Karpas-422 (cell line): ENCODE measurements around the gene FAM163B. TPM values are rescaled to one million over a fixed set of nuclear protein-coding genes. Genes with fewer than 3 reads are reported as not detected.

Experiments
- DNase-seq: peaks from one replicate; pipeline ENCODE4 v3.0.0-alpha.2; 2015
- H2AFZ ChIP-seq: fragments of 200-600 bp; sonication (generic); 2 replicates; pipeline ENCODE4 v1.6.1; 2014; ENCODE audit warnings: antibody characterized with exemption, low read length, mixed read lengths
- H3K27ac ChIP-seq: fragments of 200-600 bp; sonication (generic); 2 replicates; pipeline ENCODE4 v1.5.1; 2014; ENCODE audit warnings: mild to moderate bottlenecking, low read length, moderate library complexity
- H3K27me3 ChIP-seq: fragments of 200-600 bp; sonication (generic); 2 replicates; pipeline ENCODE4 v1.6.1; 2014; ENCODE audit warnings: low read length, mixed read lengths
- H3K36me3 ChIP-seq: fragments of 200-600 bp; sonication (generic); 2 replicates; pipeline ENCODE4 v1.6.1; 2014; ENCODE audit warnings: low read length, mixed read lengths; ENCODE audit not compliant: insufficient read depth
- H3K4me1 ChIP-seq: fragments of 200-600 bp; sonication (generic); 2 replicates; pipeline ENCODE4 v1.6.1; 2014; ENCODE audit warnings: mild to moderate bottlenecking, low read length, mixed read lengths
- H3K4me2 ChIP-seq: fragments of 200-600 bp; sonication (generic); 2 replicates; pipeline ENCODE4 v1.6.1; 2014; ENCODE audit warnings: low read length, low read depth, mild to moderate bottlenecking; ENCODE audit not compliant: poor library complexity, severe bottlenecking
- H3K4me3 ChIP-seq: fragments of 200-600 bp; sonication (generic); 2 replicates; pipeline ENCODE4 v1.5.1; 2014; ENCODE audit warnings: mild to moderate bottlenecking, antibody characterized with exemption, low read length, mixed read lengths
- H3K79me2 ChIP-seq: fragments of 200-600 bp; sonication (generic); 2 replicates; pipeline ENCODE4 v1.6.1; 2014; ENCODE audit warnings: mild to moderate bottlenecking, low read length, mixed read lengths
- H3K9ac ChIP-seq: fragments of 200-600 bp; sonication (generic); 2 replicates; pipeline ENCODE4 v1.6.0; 2014; ENCODE audit warnings: low read length
- H3K9me2 ChIP-seq: fragments of 200-600 bp; sonication (generic), shearing (Covaris generic); replicated peaks from 2 replicates; pipeline ENCODE4 v1.6.0; 2014; ENCODE audit warnings: mild to moderate bottlenecking, low read length, moderate library complexity; ENCODE audit not compliant: insufficient read depth
- H3K9me3 ChIP-seq: fragments of 300-700, 200-600 bp; sonication (generic); 2 replicates; pipeline ENCODE4 v1.6.1; 2014; ENCODE audit warnings: low read length, mixed read lengths
- H4K20me1 ChIP-seq: fragments of 200-600 bp; sonication (generic); 2 replicates; pipeline ENCODE4 v1.6.1; 2014; ENCODE audit warnings: mild to moderate bottlenecking, antibody characterized with exemption, low read length, low read depth; ENCODE audit not compliant: insufficient read depth
- total RNA-seq: library from RNA; depleted of rRNA; stranded (reverse); fragments of >200 nt; shearing (Covaris generic); gene quantifications from 2 replicates; pipeline ENCODE4 v1.2.3, GENCODE V29; 2014; ENCODE audit warnings: low replicate concordance

FAM163B gene
- total RNA-seq, 1 experiment from 2014 or later = not detected

- Histone ChIP-seq H3K4me3 (no peak overlapping the region), H3K79me2 (no peaks in the 10 kb centered on the region), H3K4me1 (no peaks in the 10 kb centered on the region), H4K20me1 (no peaks in the 10 kb centered on the region), H3K27me3 (no peaks in the 10 kb centered on the region), H3K36me3 (no peaks in the 10 kb centered on the region), H3K9me2 (no peaks in the 10 kb centered on the region), H2AFZ (no peak overlapping the region), H3K4me2 (no peak overlapping the region), H3K27ac (no peak overlapping the region), H3K9me3 (peaks cover 6% of the 10 kb centered on the region; the same call in 1 of the 2 replicates), H3K9ac (no peak overlapping the region)
- no peak for DNase-seq
Measured at GRCh38 chr9:133583586-133583985, 25.6 kb downstream of the FAM163B start.

DNA sequence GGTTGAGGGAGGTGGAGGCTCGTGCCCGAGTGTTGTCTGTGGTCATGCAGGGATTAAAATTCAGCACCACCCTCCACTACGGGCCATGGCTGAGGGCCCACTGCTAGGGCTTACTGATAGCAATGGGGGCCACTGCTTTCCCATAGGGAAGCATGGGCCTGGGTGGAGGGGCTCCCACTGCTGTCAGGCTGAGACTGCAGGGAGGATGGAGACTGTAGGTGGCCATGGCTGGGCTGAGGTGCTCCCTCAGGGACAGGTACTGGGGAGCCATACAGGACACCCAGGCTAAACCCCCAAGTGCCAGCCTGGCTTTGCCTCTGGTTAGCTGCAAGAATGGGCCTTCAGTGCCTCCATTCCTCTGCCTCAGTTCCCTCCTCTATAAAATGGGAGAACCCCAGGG lies 26.1 kb downstream of the FAM163B start:
- DNase-seq = no peak
- Histone ChIP-seq H3K79me2 (no peaks in the 10 kb centered on the region), H3K4me3 (no peak overlapping the region), H3K4me1 (no peaks in the 10 kb centered on the region), H3K9me2 (no peaks in the 10 kb centered on the region), H2AFZ (no peak overlapping the region), H3K36me3 (no peaks in the 10 kb centered on the region), H3K4me2 (no peak overlapping the region), H3K27me3 (no peaks in the 10 kb centered on the region), H3K9me3 (peaks cover under 1% of the 10 kb centered on the region; the same call in 1 of the 2 replicates), H4K20me1 (no peaks in the 10 kb centered on the region), H3K27ac (no peak overlapping the region), H3K9ac (no peak overlapping the region)

GRCh38 chr9:133582501-133583045 lies 26.6 kb downstream of the FAM163B start:
- H3K9ac ChIP-seq = no peak overlapping the region
- no peak overlapping the region for H3K4me3 ChIP-seq
- no peak for DNase-seq
- H2AFZ ChIP-seq = no peak overlapping the region
- no peaks in the 10 kb centered on the region for H3K9me3 ChIP-seq
- no peak overlapping the region for H3K27ac ChIP-seq
- no peaks in the 10 kb centered on the region for H3K9me2 ChIP-seq
- H3K4me1 ChIP-seq = no peaks in the 10 kb centered on the region
- H3K36me3 ChIP-seq = no peaks in the 10 kb centered on the region
- H3K27me3 ChIP-seq = no peaks in the 10 kb centered on the region
- no peaks in the 10 kb centered on the region for H3K79me2 ChIP-seq
- H3K4me2 ChIP-seq = no peak overlapping the region
- H4K20me1 ChIP-seq = no peaks in the 10 kb centered on the region

DNA sequence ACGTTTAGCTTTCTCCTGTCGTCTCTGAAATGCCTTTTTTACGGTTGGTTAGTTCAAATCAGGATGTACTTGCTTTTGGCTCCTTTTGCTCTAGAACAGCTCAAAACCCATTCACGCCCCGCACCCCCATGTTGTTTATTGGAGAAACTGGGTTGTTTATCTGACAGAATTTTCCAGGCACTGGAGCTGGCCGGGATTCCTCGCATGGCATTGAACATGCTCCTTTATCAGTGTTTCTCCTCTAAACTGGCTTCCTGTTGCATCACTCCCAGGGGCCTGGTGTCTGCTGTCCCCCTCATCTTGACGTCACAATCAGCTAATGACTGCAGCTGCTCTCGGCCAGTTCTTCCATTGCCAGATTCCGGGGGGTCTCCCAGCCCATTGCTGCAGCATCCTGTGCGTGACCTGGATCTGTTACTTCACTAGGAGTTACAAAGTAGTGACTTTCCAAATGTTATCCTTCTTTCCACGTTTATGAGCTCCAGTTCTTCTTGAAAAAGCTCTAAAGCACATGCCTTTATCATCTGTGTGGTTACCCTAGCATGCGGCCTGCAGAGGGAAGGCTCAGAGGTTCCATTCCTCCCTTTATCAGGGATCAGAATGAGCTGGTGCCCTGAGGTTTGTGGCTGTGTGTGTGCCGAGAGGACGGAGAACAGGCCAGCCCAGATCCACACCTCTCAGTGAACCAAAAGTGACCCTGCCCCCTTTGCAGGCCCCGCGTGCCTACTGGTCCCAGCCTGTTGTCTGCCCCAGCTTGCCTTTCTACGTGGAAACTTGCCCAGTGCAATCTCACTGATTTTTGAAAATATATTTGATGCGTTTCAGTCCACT lies 27.5 kb downstream of the FAM163B start:
- Histone ChIP-seq H3K9me2 (no peaks in the 10 kb centered on the region), H3K4me1 (no peaks in the 10 kb centered on the region), H3K9ac (no peak overlapping the region), H3K27me3 (no peaks in the 10 kb centered on the region), H3K4me3 (no peak overlapping the region), H3K27ac (no peak overlapping the region), H3K79me2 (no peaks in the 10 kb centered on the region), H2AFZ (no peak overlapping the region), H3K36me3 (no peaks in the 10 kb centered on the region), H3K4me2 (no peak overlapping the region), H3K9me3 (no peaks in the 10 kb centered on the region), H4K20me1 (no peaks in the 10 kb centered on the region)
- DNase-seq = no peak

GRCh38 chr9:133581011-133581410 lies 28.2 kb downstream of the FAM163B start:
- Histone ChIP-seq H3K27ac (no peak overlapping the region), H2AFZ (no peak overlapping the region), H3K4me3 (no peak overlapping the region), H3K79me2 (no peaks in the 10 kb centered on the region), H3K27me3 (no peaks in the 10 kb centered on the region), H3K4me2 (no peak overlapping the region), H3K4me1 (no peaks in the 10 kb centered on the region), H3K9me2 (no peaks in the 10 kb centered on the region), H3K36me3 (no peaks in the 10 kb centered on the region), H3K9me3 (no peaks in the 10 kb centered on the region), H4K20me1 (no peaks in the 10 kb centered on the region), H3K9ac (no peak overlapping the region)
- DNase-seq = no peak

DNA sequence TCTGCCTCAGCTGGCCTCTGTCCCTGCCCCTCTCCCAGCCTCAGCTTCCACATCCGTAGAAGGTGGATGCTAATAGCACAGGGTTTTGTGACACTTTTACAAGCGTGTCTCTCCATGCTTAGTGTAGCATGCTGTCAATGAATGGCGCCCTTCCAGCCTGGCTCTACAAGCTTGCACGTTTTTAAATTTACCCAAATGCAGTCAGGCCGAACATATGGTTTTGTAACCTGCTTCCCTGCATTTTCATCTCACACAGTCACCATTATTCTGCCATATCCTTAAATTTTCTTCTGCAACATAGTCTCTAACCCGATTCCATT lies 28.8 kb downstream of the FAM163B start:
- Histone ChIP-seq H3K9ac (no peak overlapping the region), H2AFZ (no peak overlapping the region), H3K79me2 (no peaks in the 10 kb centered on the region), H3K27me3 (no peaks in the 10 kb centered on the region), H3K4me2 (no peak overlapping the region), H3K9me2 (no peaks in the 10 kb centered on the region), H3K36me3 (no peaks in the 10 kb centered on the region), H3K9me3 (no peaks in the 10 kb centered on the region), H3K27ac (no peak overlapping the region), H3K4me3 (no peak overlapping the region), H4K20me1 (no peaks in the 10 kb centered on the region), H3K4me1 (no peaks in the 10 kb centered on the region)
- no peak for DNase-seq

GRCh38 chr9:133579601-133580418 lies 29.4 kb downstream of the FAM163B start:
- Histone ChIP-seq H3K9ac (no peak overlapping the region), H3K36me3 (no peaks in the 10 kb centered on the region), H4K20me1 (no peaks in the 10 kb centered on the region), H3K4me1 (no peaks in the 10 kb centered on the region), H3K4me2 (no peak overlapping the region), H3K9me2 (no peaks in the 10 kb centered on the region), H3K4me3 (no peak overlapping the region), H2AFZ (no peak overlapping the region), H3K27ac (no peak overlapping the region), H3K79me2 (no peaks in the 10 kb centered on the region), H3K9me3 (no peaks in the 10 kb centered on the region), H3K27me3 (no peaks in the 10 kb centered on the region)
- no peak for DNase-seq
